ENCODE measurements around the gene COL25A1. TPM values are rescaled to one million over a fixed set of nuclear protein-coding genes. Genes with fewer than 3 reads are reported as not detected.

COL25A1 gene
- total and polyA plus RNA-seq, 11 donors, result 0.19 to 1.8 (median 0.50) TPM

DNA sequence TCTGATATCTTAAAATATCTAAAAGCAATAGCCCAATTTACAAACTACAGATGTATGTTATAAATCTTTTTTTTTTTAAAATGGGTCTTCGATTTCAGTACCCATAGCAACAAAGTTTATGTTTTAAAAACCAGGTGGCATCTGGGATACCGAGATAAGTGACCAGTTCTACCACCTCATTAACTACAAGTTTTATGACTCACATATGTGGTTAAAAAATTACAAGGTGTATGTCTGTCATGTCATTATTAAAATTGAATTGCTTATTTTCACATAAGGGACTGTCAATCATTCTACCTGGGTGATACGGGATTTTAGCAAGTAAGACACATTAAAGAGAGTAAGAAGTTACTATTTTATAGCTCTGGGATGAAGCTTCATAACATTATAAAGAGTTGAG lies 347.6 kb downstream of the COL25A1 start:
- Histone ChIP-seq H3K36me3 (no peaks in the 10 kb centered on the region), H3K4me1 (no peaks in the 10 kb centered on the region), H3K27ac (no peak overlapping the region), H3K27me3 (no peaks in the 10 kb centered on the region), H3K4me3 (no peak overlapping the region), H3K9me3 (no peaks in the 10 kb centered on the region)
- DNase-seq, result no peak
- TF ChIP-seq POLR2A (IDR thresholded peaks at IDR 0.05), result no peak
- TF ChIP-seq, protein P1, sequence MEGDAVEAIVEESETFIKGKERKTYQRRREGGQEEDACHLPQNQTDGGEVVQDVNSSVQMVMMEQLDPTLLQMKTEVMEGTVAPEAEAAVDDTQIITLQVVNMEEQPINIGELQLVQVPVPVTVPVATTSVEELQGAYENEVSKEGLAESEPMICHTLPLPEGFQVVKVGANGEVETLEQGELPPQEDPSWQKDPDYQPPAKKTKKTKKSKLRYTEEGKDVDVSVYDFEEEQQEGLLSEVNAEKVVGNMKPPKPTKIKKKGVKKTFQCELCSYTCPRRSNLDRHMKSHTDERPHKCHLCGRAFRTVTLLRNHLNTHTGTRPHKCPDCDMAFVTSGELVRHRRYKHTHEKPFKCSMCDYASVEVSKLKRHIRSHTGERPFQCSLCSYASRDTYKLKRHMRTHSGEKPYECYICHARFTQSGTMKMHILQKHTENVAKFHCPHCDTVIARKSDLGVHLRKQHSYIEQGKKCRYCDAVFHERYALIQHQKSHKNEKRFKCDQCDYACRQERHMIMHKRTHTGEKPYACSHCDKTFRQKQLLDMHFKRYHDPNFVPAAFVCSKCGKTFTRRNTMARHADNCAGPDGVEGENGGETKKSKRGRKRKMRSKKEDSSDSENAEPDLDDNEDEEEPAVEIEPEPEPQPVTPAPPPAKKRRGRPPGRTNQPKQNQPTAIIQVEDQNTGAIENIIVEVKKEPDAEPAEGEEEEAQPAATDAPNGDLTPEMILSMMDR (IDR thresholded peaks at IDR 0.05), result no peak
- ATAC-seq, result no peak
- 90 to 95% (median 93%) methylated on average over 3 of the region's 3 CpGs for WGBS, 4 donors
- intact Hi-C loops (cut with DNase I), result no loop called here

GRCh38 chr4:108953941-108954340 lies 348.5 kb downstream of the COL25A1 start:
- Histone ChIP-seq H3K4me3 (no peak overlapping the region), H3K36me3 (no peaks in the 10 kb centered on the region), H3K9me3 (no peaks in the 10 kb centered on the region), H3K27ac (no peak overlapping the region), H3K27me3 (no peaks in the 10 kb centered on the region), H3K4me1 (no peaks in the 10 kb centered on the region)
- DNase-seq, result no peak
- TF ChIP-seq POLR2A (IDR thresholded peaks at IDR 0.05), result no peak
- TF ChIP-seq, protein P1 (IDR thresholded peaks at IDR 0.05), result no peak
- 81 to 84% (median 82%) methylated on average over 4 of the region's 4 CpGs for WGBS, 4 donors
- intact Hi-C loops (cut with DNase I), result no loop called here
- no peak for ATAC-seq

- ATAC-seq (no peak), DNase-seq (no peak)
- 71 to 75% (median 73%) methylated on average over 6 of the region's 6 CpGs for WGBS, 4 donors
- Histone ChIP-seq H3K27ac (no peak overlapping the region), H3K9me3 (no peaks in the 10 kb centered on the region), H3K27me3 (no peaks in the 10 kb centered on the region), H3K36me3 (no peaks in the 10 kb centered on the region), H3K4me3 (no peak overlapping the region), H3K4me1 (no peaks in the 10 kb centered on the region)
- TF ChIP-seq, protein P1 (IDR thresholded peaks at IDR 0.05), result no peak
- TF ChIP-seq POLR2A (IDR thresholded peaks at IDR 0.05), result no peak
- intact Hi-C loops (cut with DNase I), result no loop called here
Measured at GRCh38 chr4:108950158-108950915, 352.1 kb downstream of the COL25A1 start.

GRCh38 chr4:108947526-108947925 lies 354.9 kb downstream of the COL25A1 start:
- intact Hi-C loops (cut with DNase I), result no loop called here
- DNase-seq, result no peak
- no peak for ATAC-seq

More at GRCh38 chr4:108947526-108947925, 354.9 kb downstream of the COL25A1 start:
- H3K9me3 ChIP-seq, result no peaks in the 10 kb centered on the region
- H3K36me3 ChIP-seq, result no peaks in the 10 kb centered on the region
- peaks cover 0 to 4% (median 0%) of the 10 kb centered on the region in 12 donors for H3K4me1 ChIP-seq
- no peaks in the 10 kb centered on the region for H3K27me3 ChIP-seq
- TF ChIP-seq, protein P1 (IDR thresholded peaks at IDR 0.05), result no peak
- no peak for TF ChIP-seq POLR2A (IDR thresholded peaks at IDR 0.05)
- no peak overlapping the region for H3K4me3 ChIP-seq
- H3K27ac ChIP-seq, result no peak overlapping the region

Data from heart left ventricle (tissue), 16 donors.